Psoas muscle (tissue), 8 donors: ENCODE measurements around the gene TSPAN5. TPM values are rescaled to one million over a fixed set of nuclear protein-coding genes. Genes with fewer than 3 reads are reported as not detected.

Experiments
- ATAC-seq, 4 donors: fragments of 200-7000 bp; cut with Tn5 transposase; one replicate each; pipeline ENCODE4 v1.9.1; 2020; ENCODE audit warnings: moderate library complexity in 3 of 4, mild to moderate bottlenecking in 2 of 4
- DNase-seq, 2 donors: peaks; one replicate each; pipeline ENCODE4 v3.0.0-alpha.2; 2020
- H3K27ac ChIP-seq: fragments of 200-600 bp; one replicate; pipeline ENCODE4 v1.8.0; 2022
- H3K27me3 ChIP-seq, 3 donors: fragments of 200-600 bp in 1 of 3; one replicate each; pipeline versions ENCODE4 v1.6.1 to v1.8.0; 2013 to 2022; ENCODE audit warnings: low read length in 2 of 3, mild to moderate bottlenecking in 2 of 3, moderate library complexity in 1 of 3; ENCODE audit not compliant: insufficient read depth in 3 of 3
- H3K36me3 ChIP-seq, 2 donors: fragments of 200-600 bp in 1 of 2; one replicate each; pipeline versions ENCODE4 v1.6.1 to v1.8.0; 2013 to 2022; ENCODE audit warnings: low read depth in 1 of 2, mild to moderate bottlenecking in 1 of 2, moderate library complexity in 1 of 2; ENCODE audit not compliant: insufficient read depth in 1 of 2
- H3K4me1 ChIP-seq: fragments of 200-600 bp; one replicate; pipeline ENCODE4 v1.8.0; 2022
- H3K4me3 ChIP-seq: fragments of 200-600 bp; one replicate; pipeline ENCODE4 v1.8.0; 2022; ENCODE audit warnings: mild to moderate bottlenecking
- H3K9me3 ChIP-seq: fragments of 200-600 bp; one replicate; pipeline ENCODE4 v1.8.0; 2022
- CTCF ChIP-seq: fragments of 200-600 bp; IDR thresholded peaks from one replicate; pipeline ENCODE4 v1.8.0; 2022; ENCODE audit warnings: antibody characterized with exemption
- WGBS, 3 donors: extraction: QIAGEN DNeasy Blood & Tissue Kit; methylation state at CpG; one replicate each; pipeline versions ENCODE4 v1.1.6 to v1.1.7; 2013; 5-methylcytosine and 5-hydroxymethylcytosine counted together
- intact Hi-C, 2 donors: fragments of 100-400 bp; cut with DNase I; formaldehyde crosslinking; loops; one replicate each; pipeline versions ENCODE4 v1.11.0 to v1.14.2; 2022
- polyA plus RNA-seq, 3 donors: library from polyadenylated mRNA; stranded (reverse); fragments of 200-250 nt; gene quantifications; one replicate each; pipeline ENCODE4 v1.2.3, GENCODE V29; 2013
- total RNA-seq, 4 donors: library from RNA; stranded (reverse); fragmentation: NEBNext Ultra II Directional in 2 of 4; extraction: Animal tissue kit (Norgen Biotek cat#: 25700) in 2 of 4; gene quantifications; one replicate each; pipeline versions ENCODE4 v1.2.1 to v1.2.4, GENCODE V29; 2021 to 2023
- donor health status: healthy with polysubstance abuse.
- donor health status: DM: no; HTN: no; CAD: no; lungs with moderate emphysema.
- donor health status: Bipolar disorder and iron deficiency.
- donor health status: healthy.
- donor health status: DM: yes; HTN: yes; CAD: no.
- donor health status: DM: no; HTN: no; CAD: no.
- donor health status: DM: no; HTN: no; CAD: no.
- donor health status: DM: yes; HTN: yes; CAD: no.

TSPAN5 gene
- total and polyA plus RNA-seq, 7 donors, result 0.63 to 7.3 (median 3.8) TPM

GRCh38 chr4:98564852-98565251, 93.6 kb downstream of the TSPAN5 start:
- Histone ChIP-seq H3K4me3 (no peak overlapping the region), H3K27me3 (no peaks in the 10 kb centered on the region), H3K27ac (no peak overlapping the region), H3K4me1 (no peaks in the 10 kb centered on the region), H3K36me3 (no peaks in the 10 kb centered on the region), H3K9me3 (no peaks in the 10 kb centered on the region)
- TF ChIP-seq CTCF, result no peak
- intact Hi-C loops, result no loop called here
- DNase-seq, result no peak
- ATAC-seq, result no peak
- 49 to 71% (median 58%) methylated on average over 3 of the region's 3 CpGs for WGBS, 3 donors

DNA sequence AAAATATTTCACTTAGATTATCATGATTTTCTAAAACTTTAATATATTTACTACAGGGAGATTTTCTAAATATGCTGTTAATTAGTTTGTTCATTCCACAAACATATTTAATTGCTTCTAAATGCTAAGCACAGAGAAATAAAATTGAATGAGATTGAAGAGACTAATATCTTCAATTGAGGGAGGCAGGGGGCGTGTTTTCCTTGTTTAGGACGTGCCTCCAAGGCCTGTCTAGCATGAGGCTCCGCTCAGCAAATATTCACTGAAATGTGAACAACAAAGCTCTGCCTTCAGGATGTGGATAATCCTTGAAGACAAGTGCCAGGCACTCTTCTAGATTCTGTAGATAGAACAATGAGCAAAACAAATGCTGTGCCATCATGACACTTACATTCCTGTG, 98.1 kb downstream of the TSPAN5 start:
- H3K4me3 ChIP-seq, result no peak overlapping the region
- no peaks in the 10 kb centered on the region for H3K9me3 ChIP-seq
- no peak for ATAC-seq
- intact Hi-C loops, result no loop called here
- H3K27ac ChIP-seq, result no peak overlapping the region
- H3K27me3 ChIP-seq, result no peaks in the 10 kb centered on the region
- 82 to 88% (median 87%) methylated on average over 3 of the region's 3 CpGs for WGBS, 3 donors
- TF ChIP-seq CTCF, result no peak
- H3K36me3 ChIP-seq, result no peaks in the 10 kb centered on the region
- no peaks in the 10 kb centered on the region for H3K4me1 ChIP-seq
- DNase-seq, result no peak

DNA sequence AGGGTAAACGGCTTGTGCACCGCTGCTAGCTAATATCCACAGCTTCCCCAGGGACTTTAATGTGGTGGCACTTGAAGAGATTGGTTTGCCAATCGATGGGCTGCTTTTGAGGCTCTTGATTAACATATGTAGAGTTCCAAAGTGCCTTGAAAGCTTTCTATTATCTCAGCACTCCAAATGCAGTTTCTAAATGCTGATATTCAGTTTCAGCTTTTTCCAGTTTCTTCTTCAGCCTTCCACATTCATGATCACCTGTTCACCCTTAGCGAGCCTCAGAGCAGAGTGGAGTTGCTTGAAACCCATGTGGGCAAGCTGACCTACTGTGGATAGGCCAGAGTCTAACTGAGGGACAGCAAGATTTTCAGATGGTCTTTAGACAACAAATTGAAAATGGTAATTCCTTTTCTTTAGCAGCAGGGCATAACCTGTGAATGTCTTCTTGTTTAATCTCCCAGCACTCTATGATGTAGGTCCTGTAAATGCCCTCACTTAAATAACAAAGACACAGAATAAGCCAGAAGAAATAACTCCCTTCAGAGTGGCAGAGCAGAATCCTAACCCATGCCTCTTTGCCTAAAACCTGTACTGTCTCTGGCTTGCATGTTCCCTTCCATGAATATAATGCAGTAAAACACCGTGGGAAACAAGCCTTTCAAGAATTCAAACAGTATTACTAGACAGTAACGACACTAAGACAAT, 99.8 kb downstream of the TSPAN5 start:
- no peak overlapping the region for H3K4me3 ChIP-seq
- no peaks in the 10 kb centered on the region for H3K9me3 ChIP-seq
- H3K27me3 ChIP-seq, result no peaks in the 10 kb centered on the region
- ATAC-seq, result no peak
- intact Hi-C loops, result no loop called here
- no peak overlapping the region for H3K27ac ChIP-seq
- no peaks in the 10 kb centered on the region for H3K4me1 ChIP-seq
- 63 to 72% (median 66%) methylated on average over 6 of the region's 6 CpGs for WGBS, 3 donors
- no peak for DNase-seq
- no peaks in the 10 kb centered on the region for H3K36me3 ChIP-seq
- no peak for TF ChIP-seq CTCF

DNA sequence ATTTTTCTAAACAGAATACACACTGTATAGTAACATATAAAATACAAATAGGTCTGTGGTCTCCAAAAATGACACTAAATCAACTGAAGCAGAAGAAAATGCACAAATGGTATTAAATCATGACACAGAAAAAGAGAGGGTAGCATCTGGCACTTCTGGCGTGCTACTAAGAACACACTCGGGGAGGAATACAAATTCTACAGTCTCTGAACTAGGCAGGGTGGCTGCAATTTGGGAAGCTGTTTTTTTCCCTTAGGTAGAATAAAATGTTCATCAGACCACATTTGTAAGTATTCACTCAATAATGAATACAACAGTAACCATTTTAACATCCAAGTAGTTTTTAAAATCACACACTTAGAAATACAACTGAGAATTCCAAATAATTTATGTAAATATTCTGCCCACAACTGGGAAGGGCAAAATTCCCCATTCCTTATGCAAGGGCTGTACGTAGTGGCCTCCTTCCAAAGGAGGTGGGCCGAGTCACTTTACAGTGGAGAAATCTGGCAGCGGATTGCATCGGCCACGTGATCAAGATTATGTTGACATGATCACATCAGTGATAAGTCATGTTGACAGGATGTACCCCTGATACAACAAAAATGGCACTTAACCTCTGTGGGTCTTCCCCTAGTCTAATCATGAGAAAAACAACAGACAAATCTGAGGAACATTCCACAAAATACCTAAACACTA, 101.1 kb downstream of the TSPAN5 start:
- DNase-seq (no peak), ATAC-seq (no peak)
- 50 to 56% (median 51%) methylated on average over 7 of the region's 7 CpGs for WGBS, 3 donors
- Histone ChIP-seq H3K36me3 (no peaks in the 10 kb centered on the region), H3K4me3 (no peak overlapping the region), H3K27me3 (no peaks in the 10 kb centered on the region), H3K4me1 (no peaks in the 10 kb centered on the region), H3K9me3 (no peaks in the 10 kb centered on the region), H3K27ac (no peak overlapping the region)
- TF ChIP-seq CTCF, result no peak
- intact Hi-C loops, result no loop called here
